ENCODE results near the gene SEMA3C.

- TF ChIP-seq CTCF (IDR thresholded peaks at IDR 0.05) (no peak), POLR2A (IDR thresholded peaks at IDR 0.05) (no peak)
Observed at GRCh38 chr7:80721883-80722615, 196.8 kb downstream of the SEMA3C start.
